Right lobe of liver (tissue), 4 donors: Measurements from ENCODE around the gene MAMLD1.

Experiments used
- CTCF ChIP-seq, 4 donors: fragments of 200-600 bp in 3 of 4; fragments of 450-650 bp in 1 of 4; IDR thresholded peaks; one replicate each; pipeline versions ENCODE4 v1.5.1 to v1.8.0; 2016 to 2022; ENCODE audit warnings: antibody characterized with exemption in 4 of 4, mild to moderate bottlenecking in 2 of 4
- POLR2A ChIP-seq: fragments of 450-650 bp; IDR thresholded peaks from one replicate; pipeline ENCODE4 v1.6.1; 2017; ENCODE audit warnings: antibody characterized with exemption, mild to moderate bottlenecking
- donor health status: DM: no; HTN: no; CAD: no.
- donor health status: DM: no; HTN: no; CAD: no.
- donor health status: DM: no; HTN: yes; CAD: no.

- TF ChIP-seq CTCF (IDR thresholded peaks at IDR 0.05) (no peak), POLR2A (no peak)
These were observed 96.1 kb downstream of the MAMLD1 start for GRCh38 chrX:150459196-150459595.
